ENCODE measurements around the gene SNRNP200. TPM values are rescaled to one million over a fixed set of nuclear protein-coding genes. Genes with fewer than 3 reads are reported as not detected.

SNRNP200 gene
- total RNA-seq, 1 experiment from 2014 or later: 68.1 TPM

- H3K27me3 ChIP-seq (ENCODE audit: low read length): no peaks in the 10 kb centered on the region
- no peak overlapping the region for H3K27ac ChIP-seq (ENCODE audit: low read length)
- peaks cover under 1% of the 10 kb centered on the region; the same call in 1 of the 2 replicates for H3K36me3 ChIP-seq (ENCODE audit: insufficient read depth, low read length)
- H3K4me2 ChIP-seq (ENCODE audit: low read depth, low read length, poor library complexity, severe bottlenecking): no peak overlapping the region
- no peaks in the 10 kb centered on the region for H3K9me2 ChIP-seq (replicated peaks; ENCODE audit: insufficient read depth, low read length)
- no peaks in the 10 kb centered on the region for H4K20me1 ChIP-seq (ENCODE audit: insufficient read depth, low read depth, low read length)
- no peaks in the 10 kb centered on the region for H3K79me2 ChIP-seq (ENCODE audit: low read length)
- no peaks in the 10 kb centered on the region for H3K9me3 ChIP-seq (ENCODE audit: low read length)
- no peak overlapping the region for H3K9ac ChIP-seq (ENCODE audit: low read length)
- H2AFZ ChIP-seq (ENCODE audit: low read length): no peak overlapping the region
- H3K4me1 ChIP-seq (ENCODE audit: low read length): no peaks in the 10 kb centered on the region
- no peak for DNase-seq
- no peak overlapping the region for H3K4me3 ChIP-seq (ENCODE audit: low read length)
Observed at GRCh38 chr2:96249654-96250053, 55.7 kb downstream of the SNRNP200 start.

- no peak overlapping the region for H3K4me2 ChIP-seq (ENCODE audit: low read depth, low read length, poor library complexity, severe bottlenecking)
- no peaks in the 10 kb centered on the region for H3K79me2 ChIP-seq (ENCODE audit: low read length)
- no peak overlapping the region for H3K4me3 ChIP-seq (ENCODE audit: low read length)
- H3K27me3 ChIP-seq (ENCODE audit: low read length): no peaks in the 10 kb centered on the region
- no peak overlapping the region for H3K27ac ChIP-seq (ENCODE audit: low read length)
- H3K9ac ChIP-seq (ENCODE audit: low read length): no peak overlapping the region
- H3K9me2 ChIP-seq (replicated peaks; ENCODE audit: insufficient read depth, low read length): no peaks in the 10 kb centered on the region
- no peak for DNase-seq
- no peak overlapping the region for H2AFZ ChIP-seq (ENCODE audit: low read length)
- no peaks in the 10 kb centered on the region for H3K9me3 ChIP-seq (ENCODE audit: low read length)
- H3K4me1 ChIP-seq (ENCODE audit: low read length): no peaks in the 10 kb centered on the region
- no peaks in the 10 kb centered on the region for H3K36me3 ChIP-seq (ENCODE audit: insufficient read depth, low read length)
- no peaks in the 10 kb centered on the region for H4K20me1 ChIP-seq (ENCODE audit: insufficient read depth, low read depth, low read length)
Observed at GRCh38 chr2:96248624-96249023, 56.7 kb downstream of the SNRNP200 start.

- no peaks in the 10 kb centered on the region for H3K9me3 ChIP-seq (ENCODE audit: low read length)
- no peaks in the 10 kb centered on the region for H3K36me3 ChIP-seq (ENCODE audit: insufficient read depth, low read length)
- no peak overlapping the region for H3K4me2 ChIP-seq (ENCODE audit: low read depth, low read length, poor library complexity, severe bottlenecking)
- H3K79me2 ChIP-seq (ENCODE audit: low read length): no peaks in the 10 kb centered on the region
- H3K27ac ChIP-seq (ENCODE audit: low read length): no peak overlapping the region
- no peak overlapping the region for H2AFZ ChIP-seq (ENCODE audit: low read length)
- no peaks in the 10 kb centered on the region for H3K9me2 ChIP-seq (replicated peaks; ENCODE audit: insufficient read depth, low read length)
- H4K20me1 ChIP-seq (ENCODE audit: insufficient read depth, low read depth, low read length): no peaks in the 10 kb centered on the region
- H3K4me3 ChIP-seq (ENCODE audit: low read length): no peak overlapping the region
- H3K27me3 ChIP-seq (ENCODE audit: low read length): no peaks in the 10 kb centered on the region
- H3K9ac ChIP-seq (ENCODE audit: low read length): no peak overlapping the region
- H3K4me1 ChIP-seq (ENCODE audit: low read length): peaks cover under 1% of the 10 kb centered on the region
- DNase-seq: no peak
Observed at GRCh38 chr2:96247896-96248295, 57.5 kb downstream of the SNRNP200 start.

GRCh38 chr2:96247009-96247408 lies 58.3 kb downstream of the SNRNP200 start:
- H3K9me2 ChIP-seq (replicated peaks; ENCODE audit: insufficient read depth, low read length): no peaks in the 10 kb centered on the region
- no peaks in the 10 kb centered on the region for H4K20me1 ChIP-seq (ENCODE audit: insufficient read depth, low read depth, low read length)
- H3K4me2 ChIP-seq (ENCODE audit: low read depth, low read length, poor library complexity, severe bottlenecking): no peak overlapping the region
- no peaks in the 10 kb centered on the region for H3K9me3 ChIP-seq (ENCODE audit: low read length)
- no peak for DNase-seq
- H3K79me2 ChIP-seq (ENCODE audit: low read length): no peaks in the 10 kb centered on the region
- H3K27me3 ChIP-seq (ENCODE audit: low read length): no peaks in the 10 kb centered on the region
- H3K4me3 ChIP-seq (ENCODE audit: low read length): no peak overlapping the region
- H3K9ac ChIP-seq (ENCODE audit: low read length): no peak overlapping the region
- peaks cover 9% of the 10 kb centered on the region for H3K4me1 ChIP-seq (ENCODE audit: low read length)
- H2AFZ ChIP-seq (ENCODE audit: low read length): no peak overlapping the region
- no peaks in the 10 kb centered on the region for H3K36me3 ChIP-seq (ENCODE audit: insufficient read depth, low read length)
- H3K27ac ChIP-seq (ENCODE audit: low read length): no peak overlapping the region

- H3K9me2 ChIP-seq (replicated peaks; ENCODE audit: insufficient read depth, low read length): no peaks in the 10 kb centered on the region
- H3K9me3 ChIP-seq (ENCODE audit: low read length): no peaks in the 10 kb centered on the region
- no peak overlapping the region for H3K4me3 ChIP-seq (ENCODE audit: low read length)
- H3K27ac ChIP-seq (ENCODE audit: low read length): no peak overlapping the region
- no peak overlapping the region for H2AFZ ChIP-seq (ENCODE audit: low read length)
- no peak overlapping the region for H3K4me2 ChIP-seq (ENCODE audit: low read depth, low read length, poor library complexity, severe bottlenecking)
- H3K4me1 ChIP-seq (ENCODE audit: low read length): peaks cover 21% of the 10 kb centered on the region
- no peak overlapping the region for H3K9ac ChIP-seq (ENCODE audit: low read length)
- no peaks in the 10 kb centered on the region for H3K79me2 ChIP-seq (ENCODE audit: low read length)
- H3K36me3 ChIP-seq (ENCODE audit: insufficient read depth, low read length): no peaks in the 10 kb centered on the region
- peak; percentile 57 for DNase-seq
- no peaks in the 10 kb centered on the region for H3K27me3 ChIP-seq (ENCODE audit: low read length)
- H4K20me1 ChIP-seq (ENCODE audit: insufficient read depth, low read depth, low read length): no peaks in the 10 kb centered on the region
Observed at GRCh38 chr2:96245609-96246390, 59.5 kb downstream of the SNRNP200 start.

GRCh38 chr2:96243843-96244242 lies 61.5 kb downstream of the SNRNP200 start:
- H3K4me3 ChIP-seq (ENCODE audit: low read length): no peak overlapping the region
- H3K9ac ChIP-seq (ENCODE audit: low read length): no peak overlapping the region
- no peaks in the 10 kb centered on the region for H3K36me3 ChIP-seq (ENCODE audit: insufficient read depth, low read length)
- H2AFZ ChIP-seq (ENCODE audit: low read length): no peak overlapping the region
- no peak overlapping the region for H3K27ac ChIP-seq (ENCODE audit: low read length)
- H3K9me2 ChIP-seq (replicated peaks; ENCODE audit: insufficient read depth, low read length): no peaks in the 10 kb centered on the region
- no peaks in the 10 kb centered on the region for H3K27me3 ChIP-seq (ENCODE audit: low read length)
- no peaks in the 10 kb centered on the region for H4K20me1 ChIP-seq (ENCODE audit: insufficient read depth, low read depth, low read length)
- no peak overlapping the region for H3K4me2 ChIP-seq (ENCODE audit: low read depth, low read length, poor library complexity, severe bottlenecking)
- no peaks in the 10 kb centered on the region for H3K79me2 ChIP-seq (ENCODE audit: low read length)
- H3K9me3 ChIP-seq (ENCODE audit: low read length): no peaks in the 10 kb centered on the region
- H3K4me1 ChIP-seq (ENCODE audit: low read length): peaks cover 27% of the 10 kb centered on the region
- DNase-seq: no peak

- peak; percentile 86 for DNase-seq
- Histone ChIP-seq H3K4me3 (ENCODE audit: low read length) (peak overlapping the region; percentile 41; the same call in 1 of the 2 replicates), H3K27ac (ENCODE audit: low read length) (peak overlapping the region; percentile 86), H3K9me2 (replicated peaks; ENCODE audit: insufficient read depth, low read length) (no peaks in the 10 kb centered on the region), H4K20me1 (ENCODE audit: insufficient read depth, low read depth, low read length) (no peaks in the 10 kb centered on the region), H3K9me3 (ENCODE audit: low read length) (no peaks in the 10 kb centered on the region), H3K27me3 (ENCODE audit: low read length) (no peaks in the 10 kb centered on the region), H3K36me3 (ENCODE audit: insufficient read depth, low read length) (no peaks in the 10 kb centered on the region), H2AFZ (ENCODE audit: low read length) (peak overlapping the region; percentile 15; the same call in 1 of the 2 replicates), H3K79me2 (ENCODE audit: low read length) (no peaks in the 10 kb centered on the region), H3K4me2 (ENCODE audit: low read depth, low read length, poor library complexity, severe bottlenecking) (peak overlapping the region; percentile 61), H3K9ac (ENCODE audit: low read length) (peak overlapping the region; percentile 65), H3K4me1 (ENCODE audit: low read length) (peaks cover 27% of the 10 kb centered on the region)
Observed at GRCh38 chr2:96241900-96242611, 63.3 kb downstream of the SNRNP200 start.

- H3K9me2 ChIP-seq (replicated peaks; ENCODE audit: insufficient read depth, low read length): no peaks in the 10 kb centered on the region
- no peaks in the 10 kb centered on the region for H3K79me2 ChIP-seq (ENCODE audit: low read length)
- no peaks in the 10 kb centered on the region for H4K20me1 ChIP-seq (ENCODE audit: insufficient read depth, low read depth, low read length)
- H2AFZ ChIP-seq (ENCODE audit: low read length): no peak overlapping the region
- peaks cover 27% of the 10 kb centered on the region for H3K4me1 ChIP-seq (ENCODE audit: low read length)
- H3K4me3 ChIP-seq (ENCODE audit: low read length): peak overlapping the region; percentile 13; the same call in 1 of the 2 replicates
- peak overlapping the region; percentile 65 for H3K9ac ChIP-seq (ENCODE audit: low read length)
- H3K4me2 ChIP-seq (ENCODE audit: low read depth, low read length, poor library complexity, severe bottlenecking): peak overlapping the region; percentile 61
- DNase-seq: peak; percentile 80
- H3K9me3 ChIP-seq (ENCODE audit: low read length): no peaks in the 10 kb centered on the region
- H3K36me3 ChIP-seq (ENCODE audit: insufficient read depth, low read length): no peaks in the 10 kb centered on the region
- H3K27me3 ChIP-seq (ENCODE audit: low read length): no peaks in the 10 kb centered on the region
- H3K27ac ChIP-seq (ENCODE audit: low read length): peak overlapping the region; percentile 86
Observed at GRCh38 chr2:96241227-96241626, 64.1 kb downstream of the SNRNP200 start.

Measured in Karpas-422 (cell line).